HTERT RPE-1 (cell line): ENCODE measurements around the gene CLHC1.
"Not testable (repeated sequence)": the region's sequence is repeated elsewhere in the genome, so short reads cannot be mapped to it uniquely, and the experiment has no call there.

Experiments used
- in situ Hi-C: fragments of 300-500 bp; cut with MboI; formaldehyde crosslinking; loops from 4 replicates; pipeline ENCODE4 v1.14.3; 2020; ENCODE audit warnings: low sequenced_read_pairs

Gene CLHC1

DNA sequence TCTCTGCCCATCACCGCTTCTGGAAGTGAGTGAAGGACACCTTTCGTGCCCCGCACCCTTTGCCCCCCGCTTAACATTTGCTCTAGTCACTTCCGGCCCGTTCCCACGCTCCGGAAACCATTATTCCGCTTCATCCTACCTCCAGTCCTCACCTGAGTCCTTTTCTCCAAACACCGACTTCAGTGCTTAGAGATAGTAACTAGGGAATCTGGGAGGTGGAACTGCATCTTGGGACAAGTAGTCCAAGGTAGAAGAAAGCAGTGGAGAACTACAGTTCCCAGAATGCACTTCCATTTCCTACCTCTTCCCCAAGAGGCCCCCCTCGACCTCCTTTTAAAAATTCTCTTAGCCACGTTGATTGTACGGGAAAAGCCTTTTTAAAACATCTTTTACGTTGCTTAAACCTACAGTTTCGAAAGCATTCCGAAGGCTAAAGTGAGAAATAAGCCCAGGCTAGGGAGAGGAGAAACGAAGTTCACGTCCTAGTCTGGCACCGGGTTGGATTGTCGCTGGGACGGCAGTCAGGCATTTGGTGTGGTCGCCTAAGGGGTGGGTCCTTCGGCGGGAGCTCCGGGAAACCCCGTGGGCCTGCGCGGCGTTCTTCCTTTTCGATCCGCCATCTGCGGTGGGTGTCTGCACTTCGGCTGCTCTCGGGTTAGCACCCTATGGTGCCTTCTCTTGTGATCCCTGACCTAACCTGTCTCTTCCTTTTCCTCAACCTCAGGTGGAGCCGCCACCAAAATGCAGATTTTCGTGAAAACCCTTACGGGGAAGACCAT, at the start of gene CLHC1, which contains the start of gene RPS27A:
Gene CLHC1 (minus strand): TSS at position 210 of the 779 bp plus-strand sequence. CDS start 9,882 bp downstream, outside the sequence.
Gene RPS27A (plus strand): TSS at position 605 of the 779 bp plus-strand sequence. CDS start 137 bp downstream, at position 742.
- in situ Hi-C loops, result no loop called here

DNA sequence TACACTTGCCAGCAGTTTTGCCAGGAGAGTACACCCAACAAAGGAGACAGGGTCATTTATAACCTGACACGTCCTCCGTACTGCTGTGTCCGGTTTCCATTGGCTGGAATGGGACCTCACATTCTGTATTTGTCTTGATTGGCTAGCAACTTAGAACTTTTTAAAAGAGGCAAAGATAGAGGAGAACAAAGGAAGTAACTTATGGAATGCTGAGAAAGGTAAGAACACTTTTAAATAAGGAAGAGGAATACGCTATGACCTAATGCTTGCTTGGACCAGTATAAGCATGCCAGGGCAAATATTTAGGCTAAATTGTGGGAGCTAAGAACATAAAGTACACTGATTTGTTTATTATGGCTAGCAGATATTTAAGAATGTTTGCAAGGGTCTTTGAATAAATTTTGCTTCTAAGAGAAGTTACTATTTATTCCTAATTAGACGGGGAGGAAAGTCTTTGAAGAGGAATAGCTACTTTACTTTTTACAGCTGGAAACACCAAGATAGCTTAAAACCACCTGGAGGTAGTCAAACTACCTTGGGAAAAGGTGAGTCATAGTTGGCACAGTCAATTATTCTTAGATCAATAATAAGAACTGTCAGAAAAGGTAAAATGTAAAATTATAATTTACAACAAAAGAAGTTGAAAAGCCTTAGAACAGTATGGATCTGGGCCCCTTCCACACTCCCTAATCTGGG, 48.9 kb upstream of the CLHC1 start:
- in situ Hi-C loops, result not testable (repeated sequence)

DNA sequence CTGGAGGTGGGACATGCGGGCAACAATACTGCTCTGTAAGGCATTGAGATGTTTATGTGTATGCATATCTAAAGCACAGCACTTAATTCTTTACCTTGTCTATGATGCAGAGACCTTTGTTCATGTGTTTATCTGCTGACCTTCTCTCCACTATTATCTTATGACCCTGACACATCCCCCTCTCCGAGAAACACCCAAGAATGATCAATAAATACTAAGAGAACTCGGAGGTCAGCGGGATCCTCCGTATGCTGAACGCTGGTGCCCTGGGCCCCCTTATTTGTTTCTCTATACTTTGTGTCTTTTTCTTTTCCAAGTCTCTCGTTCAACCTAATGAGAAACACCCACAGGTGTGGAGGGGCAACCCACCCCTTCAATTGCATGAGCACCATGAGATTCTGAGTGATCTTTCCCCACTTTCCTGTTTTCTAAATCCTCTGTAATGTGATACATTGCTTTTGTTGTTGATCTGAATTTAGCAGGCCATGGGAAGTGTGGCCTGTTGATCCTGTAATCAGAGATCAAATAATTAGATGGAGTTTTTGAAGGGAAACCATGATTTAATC, 47.8 kb upstream of the CLHC1 start:
- in situ Hi-C loops, result not testable (repeated sequence)

DNA sequence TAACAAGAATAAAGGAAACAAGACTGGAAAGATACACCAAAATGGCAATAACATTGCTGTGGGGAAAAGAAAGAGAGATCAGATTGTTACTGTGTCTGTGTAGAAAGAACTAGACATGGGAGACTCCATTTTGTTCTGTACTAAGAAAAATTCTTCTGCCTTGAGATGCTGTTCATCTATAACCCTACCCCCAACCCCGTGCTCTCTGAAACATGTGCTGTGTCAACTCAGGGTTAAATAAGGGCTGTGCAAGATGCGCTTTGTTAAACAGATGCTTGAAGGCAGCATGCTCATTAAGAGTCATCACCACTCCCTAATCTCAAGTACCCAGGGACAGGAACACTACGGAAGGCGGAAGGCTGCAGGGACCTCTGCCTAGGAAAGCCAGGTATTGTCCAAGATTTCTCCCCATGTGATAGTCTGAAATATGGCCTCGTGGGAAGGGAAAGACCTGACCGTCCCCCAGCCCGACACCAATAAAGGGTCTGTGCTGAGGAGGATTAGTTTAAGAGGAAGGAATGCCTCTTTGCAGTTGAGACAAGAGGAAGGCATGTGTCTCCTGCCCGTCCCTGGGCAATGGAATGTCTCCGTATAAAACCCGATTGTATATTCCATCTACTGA, 47.2 kb upstream of the CLHC1 start:
- in situ Hi-C loops, result not testable (repeated sequence)

DNA sequence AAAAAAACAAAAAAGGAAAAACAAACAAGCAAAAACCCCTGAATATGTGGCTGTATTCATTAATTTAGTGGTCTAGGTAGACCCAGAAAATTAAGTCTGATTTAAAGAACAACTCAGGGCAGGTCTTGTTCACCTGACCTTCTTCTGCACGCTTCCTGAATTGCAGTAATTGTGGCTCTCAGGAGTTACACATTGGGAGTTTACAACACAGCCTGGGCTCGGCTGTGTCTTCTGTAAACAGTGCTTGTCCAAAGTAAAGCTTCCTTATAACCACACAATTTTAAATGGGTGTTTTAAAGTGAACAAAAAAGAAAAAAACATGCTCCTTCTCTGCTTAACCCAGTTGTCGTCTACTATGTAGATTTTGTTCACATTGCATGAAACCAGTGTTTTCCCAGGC, 45.2 kb upstream of the CLHC1 start:
- in situ Hi-C loops, result no loop called here

DNA sequence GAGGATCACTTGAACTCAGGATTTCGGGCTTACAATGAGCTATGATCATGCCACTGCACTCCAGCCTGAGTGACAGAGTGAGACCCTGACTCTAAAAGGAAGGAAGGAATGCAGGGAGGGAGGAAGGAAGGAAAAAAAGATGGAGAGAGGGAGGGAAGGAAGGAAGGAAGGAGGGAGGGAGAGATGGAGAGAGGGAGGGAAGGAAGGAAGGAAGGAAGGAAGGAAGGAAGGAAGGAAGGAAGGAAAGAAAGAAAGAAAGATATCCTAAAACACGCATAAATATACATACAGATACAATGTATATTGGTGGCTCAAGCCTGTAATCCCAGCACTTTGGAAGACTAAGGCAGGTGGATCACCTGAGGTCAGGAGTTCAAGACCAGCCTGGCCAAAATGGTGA, 42.3 kb upstream of the CLHC1 start:
- in situ Hi-C loops, result not testable (repeated sequence)

DNA sequence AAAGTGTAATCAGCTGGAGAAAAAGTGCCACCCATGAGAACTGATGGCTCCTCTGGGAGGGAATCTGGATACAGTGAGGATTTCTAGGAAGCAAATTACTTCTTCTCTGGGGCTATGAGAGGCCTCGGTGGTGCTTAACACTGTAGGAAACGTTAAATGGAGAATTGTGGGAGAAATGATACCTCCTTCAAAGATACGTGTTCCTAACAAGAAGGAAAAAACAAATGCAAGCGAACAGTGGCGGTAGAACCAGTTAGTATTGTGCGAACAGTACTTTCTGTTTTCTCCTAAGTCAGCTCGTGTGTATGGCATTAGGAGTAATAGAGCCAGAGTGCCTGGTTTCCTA, 37.5 kb upstream of the CLHC1 start:
- in situ Hi-C loops, result no loop called here

DNA sequence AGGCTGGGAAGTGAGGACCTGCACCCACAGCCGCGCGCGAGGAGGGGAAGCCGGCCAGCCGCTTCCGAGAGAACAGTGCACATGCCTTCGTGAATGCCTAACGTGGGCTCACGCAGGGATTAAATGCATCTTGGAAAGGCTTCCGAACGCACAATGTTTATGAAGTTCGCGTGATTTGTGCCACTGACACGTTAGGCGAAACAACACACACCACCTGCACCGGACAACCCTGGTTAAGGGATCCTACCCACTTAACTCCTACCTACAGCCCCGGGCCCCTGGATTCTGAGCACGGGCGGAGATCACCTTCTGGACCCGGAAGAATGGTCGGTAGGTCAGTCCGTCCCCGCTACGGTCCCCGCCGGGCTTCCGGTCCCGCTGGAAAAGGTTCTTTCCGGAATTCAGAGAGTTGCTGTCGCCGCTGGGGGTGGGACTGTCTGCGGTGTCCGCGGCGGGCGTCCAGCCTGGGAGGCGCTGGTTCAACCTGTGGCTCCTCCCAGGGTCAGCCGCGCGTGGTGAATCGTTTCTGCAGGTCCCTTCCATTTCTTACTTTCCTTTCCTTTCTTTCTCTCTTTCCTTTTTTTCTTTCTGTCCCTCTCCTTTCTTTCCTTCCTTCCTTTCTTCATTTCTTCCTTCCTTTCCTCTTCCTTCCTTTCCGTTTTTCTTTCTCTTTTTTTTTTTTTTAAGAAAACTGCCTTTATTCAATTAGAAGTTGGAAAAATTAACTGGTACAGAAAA, 37.0 kb upstream of the CLHC1 start, which contains the start of gene MTIF2:
Gene MTIF2 (minus strand): TSS at position 325 of the 738 bp plus-strand sequence. CDS start 5,373 bp downstream, outside the sequence.
- in situ Hi-C loops, result no loop called here

DNA sequence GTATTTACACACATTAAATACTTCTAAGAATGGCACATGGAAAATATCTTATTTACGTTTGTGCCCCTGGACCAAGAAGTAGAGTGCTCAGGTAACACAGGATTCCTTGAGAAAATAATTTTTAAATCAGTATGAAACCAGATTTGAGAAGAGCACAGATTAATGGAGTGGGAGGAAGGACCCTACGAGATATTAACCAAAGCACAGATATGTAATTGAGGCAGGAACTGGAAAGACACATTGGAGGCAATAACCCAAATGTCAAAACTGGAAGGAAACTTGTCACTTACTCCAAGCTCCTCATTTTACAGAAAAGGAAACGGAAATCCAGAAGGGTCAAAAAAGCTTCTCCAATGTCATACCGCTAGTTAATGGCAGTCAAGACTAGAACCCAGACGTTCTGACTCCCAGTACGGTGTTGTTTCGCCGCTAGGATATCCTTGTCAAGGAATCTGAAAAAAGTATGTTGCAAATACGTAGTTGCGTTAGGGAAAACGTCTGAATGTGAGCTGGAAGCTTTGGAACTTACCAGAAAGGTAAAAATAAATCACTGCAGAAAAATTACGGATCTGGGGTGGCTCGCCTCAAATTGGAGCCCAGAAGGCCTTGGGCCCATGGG, 36.3 kb upstream of the CLHC1 start:
- in situ Hi-C loops, result no loop called here

DNA sequence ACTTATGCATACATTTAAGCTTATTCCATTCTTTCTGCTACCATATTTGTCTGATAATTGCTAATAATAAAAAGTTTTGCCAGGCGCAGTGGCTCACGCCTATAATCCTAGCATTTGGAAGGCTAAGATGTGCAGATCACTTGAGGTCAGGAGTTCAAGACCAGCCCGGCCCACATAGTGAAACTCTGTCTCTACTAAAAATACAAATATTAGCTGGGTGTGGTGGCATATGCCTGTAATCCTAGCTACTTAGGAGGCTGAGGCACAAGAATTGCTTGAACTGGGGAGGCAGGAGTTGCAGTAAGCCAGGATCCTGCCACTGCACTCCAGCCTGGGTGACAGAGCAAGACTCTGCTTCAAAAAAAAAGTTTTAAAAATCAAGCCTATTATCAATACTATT, 27.5 kb upstream of the CLHC1 start:
- in situ Hi-C loops, result not testable (repeated sequence)

DNA sequence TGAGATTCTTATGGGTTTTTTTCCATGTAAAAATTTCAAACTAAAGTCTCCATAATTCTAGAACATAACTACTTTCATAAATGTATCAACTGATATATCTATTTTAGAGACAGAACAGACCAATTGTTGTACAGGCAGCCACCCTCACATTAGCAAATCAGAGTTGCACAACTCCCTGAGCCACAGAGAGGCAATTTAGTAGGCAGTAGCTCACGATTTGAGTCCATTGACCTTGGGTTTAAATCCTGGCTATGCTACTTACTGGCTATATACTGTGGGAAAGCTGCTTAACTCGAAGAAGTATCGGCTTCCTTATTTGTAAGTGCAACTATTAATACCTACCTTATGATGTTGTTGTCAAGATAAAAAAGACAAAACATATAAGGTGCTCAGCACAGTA, 20.7 kb upstream of the CLHC1 start:
- in situ Hi-C loops, result no loop called here

DNA sequence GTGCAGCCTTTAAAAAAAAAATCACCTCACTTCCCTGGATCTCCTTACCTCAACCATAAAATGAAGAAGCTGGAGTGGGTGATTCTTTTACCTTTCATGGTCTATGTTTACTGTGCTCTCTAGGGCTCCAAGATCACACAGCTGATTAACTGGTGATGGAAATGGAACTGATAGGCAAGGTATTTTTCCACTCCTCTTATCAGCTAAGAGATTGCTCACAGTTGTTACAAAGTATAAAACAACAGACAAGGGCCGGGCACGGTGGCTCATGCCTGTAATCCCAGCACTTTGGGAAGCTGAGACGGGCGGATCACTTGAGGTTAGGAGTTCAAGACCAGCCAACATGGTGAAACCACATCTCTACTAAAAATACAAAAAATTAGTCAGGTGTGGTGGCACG, 14.9 kb upstream of the CLHC1 start:
- in situ Hi-C loops, result no loop called here

DNA sequence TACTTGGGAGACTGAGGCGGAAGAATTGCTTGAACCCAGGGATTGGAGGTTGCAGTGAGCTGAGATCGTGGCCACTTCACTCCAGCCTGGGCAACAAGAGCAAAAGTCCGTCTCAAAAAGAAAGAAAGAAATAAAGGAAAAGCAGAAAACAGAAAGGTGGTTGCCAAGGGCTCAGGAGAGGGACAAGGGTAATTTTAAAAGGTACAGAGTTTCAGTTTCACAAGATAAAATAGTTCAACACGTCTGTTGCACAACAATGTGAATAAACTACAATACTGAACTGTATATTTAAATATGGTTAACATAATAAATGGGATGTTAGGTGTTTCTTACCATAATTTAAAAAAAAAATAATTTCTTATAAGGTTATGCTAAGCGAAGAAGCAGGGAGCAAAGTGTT, 13.3 kb upstream of the CLHC1 start:
- in situ Hi-C loops, result no loop called here

DNA sequence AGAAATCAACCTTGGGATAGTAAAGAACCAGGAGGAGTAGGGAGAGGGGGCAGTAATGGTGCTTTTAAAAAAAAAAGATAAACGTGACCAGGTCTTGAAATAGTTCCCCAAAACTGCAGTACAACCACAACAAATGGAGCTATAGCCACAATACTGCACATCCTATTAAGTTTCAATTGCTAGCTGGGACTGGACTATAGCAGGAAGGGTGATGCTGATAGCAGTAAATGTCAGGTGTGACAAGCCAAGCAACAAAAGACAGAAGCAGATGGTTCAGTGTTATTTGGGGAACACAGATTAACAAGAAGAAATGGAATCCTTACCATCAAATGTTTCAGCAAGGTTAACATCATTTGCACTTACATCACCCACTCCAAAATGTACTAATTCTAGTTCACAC, 10.5 kb upstream of the CLHC1 start:
- in situ Hi-C loops, result no loop called here

DNA sequence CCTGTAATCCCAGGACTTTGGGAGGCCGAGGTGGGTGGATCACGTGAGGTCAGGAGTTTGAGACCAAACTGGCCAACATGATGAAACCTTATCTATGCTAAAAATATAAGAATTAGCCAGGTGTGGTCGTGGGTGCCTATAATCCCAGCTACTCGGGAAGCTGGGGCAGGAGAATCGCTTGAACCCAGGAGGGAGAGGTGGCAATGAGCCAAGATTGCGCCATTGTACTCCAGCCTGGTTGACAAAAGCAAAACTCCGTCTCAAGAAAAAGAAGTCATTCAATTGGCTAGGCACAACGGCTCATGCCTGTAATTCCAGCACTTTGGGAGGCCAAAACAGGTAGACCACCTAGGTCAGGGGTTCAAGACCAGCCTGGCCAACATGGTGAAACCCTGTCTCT, 9.5 kb upstream of the CLHC1 start:
- in situ Hi-C loops, result not testable (repeated sequence)

DNA sequence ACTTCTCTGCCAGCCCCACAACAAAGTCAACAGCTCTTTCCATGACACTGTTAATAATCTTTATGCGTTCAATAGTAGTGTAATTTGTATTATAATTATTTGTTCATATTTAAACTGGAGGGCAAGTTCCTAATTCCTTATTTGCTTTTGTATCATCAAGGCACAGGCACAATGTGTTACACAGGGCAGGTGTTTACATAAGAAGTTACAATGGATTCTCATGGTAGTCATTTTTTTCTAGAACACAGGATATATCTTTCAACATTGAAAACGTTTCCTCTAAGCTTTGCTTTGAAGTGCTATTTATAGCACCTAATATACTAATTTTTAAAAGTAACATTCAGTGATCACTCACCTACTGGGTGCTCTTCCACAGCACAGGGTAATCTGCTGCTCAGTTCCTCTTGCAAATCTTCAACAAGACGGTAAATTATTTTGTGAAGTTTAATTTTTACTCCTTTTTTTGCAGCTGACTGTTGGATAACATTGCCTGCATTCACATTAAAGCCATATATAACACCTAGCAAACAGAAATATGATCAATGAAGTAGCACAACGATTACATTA, 7.6 kb upstream of the CLHC1 start:
- in situ Hi-C loops, result no loop called here

DNA sequence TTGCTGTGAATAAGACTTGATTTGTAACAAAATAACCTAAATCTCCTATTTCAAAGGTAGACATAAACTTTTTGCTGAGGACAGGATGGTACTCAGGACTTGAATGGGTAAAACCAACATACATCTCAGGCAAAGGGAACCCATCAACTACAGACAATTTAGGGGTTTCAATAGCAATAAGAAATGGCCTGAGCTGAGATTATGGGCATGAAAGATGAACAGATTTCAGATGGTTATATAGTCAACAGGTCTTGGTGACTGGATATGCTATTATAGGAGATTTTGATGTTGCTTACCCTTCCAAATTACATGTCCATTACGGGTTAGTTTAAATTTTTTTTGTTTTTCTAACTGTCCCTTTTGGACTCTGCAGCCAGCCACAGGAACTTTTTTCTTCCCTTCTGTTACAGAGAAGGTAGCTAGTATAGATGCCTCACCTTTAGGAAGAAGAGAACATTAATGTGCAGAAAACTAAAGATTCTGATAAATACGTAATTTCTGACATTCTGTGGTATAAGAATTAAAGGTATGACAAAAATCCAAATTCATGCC, 5.0 kb upstream of the CLHC1 start:
- in situ Hi-C loops, result no loop called here

DNA sequence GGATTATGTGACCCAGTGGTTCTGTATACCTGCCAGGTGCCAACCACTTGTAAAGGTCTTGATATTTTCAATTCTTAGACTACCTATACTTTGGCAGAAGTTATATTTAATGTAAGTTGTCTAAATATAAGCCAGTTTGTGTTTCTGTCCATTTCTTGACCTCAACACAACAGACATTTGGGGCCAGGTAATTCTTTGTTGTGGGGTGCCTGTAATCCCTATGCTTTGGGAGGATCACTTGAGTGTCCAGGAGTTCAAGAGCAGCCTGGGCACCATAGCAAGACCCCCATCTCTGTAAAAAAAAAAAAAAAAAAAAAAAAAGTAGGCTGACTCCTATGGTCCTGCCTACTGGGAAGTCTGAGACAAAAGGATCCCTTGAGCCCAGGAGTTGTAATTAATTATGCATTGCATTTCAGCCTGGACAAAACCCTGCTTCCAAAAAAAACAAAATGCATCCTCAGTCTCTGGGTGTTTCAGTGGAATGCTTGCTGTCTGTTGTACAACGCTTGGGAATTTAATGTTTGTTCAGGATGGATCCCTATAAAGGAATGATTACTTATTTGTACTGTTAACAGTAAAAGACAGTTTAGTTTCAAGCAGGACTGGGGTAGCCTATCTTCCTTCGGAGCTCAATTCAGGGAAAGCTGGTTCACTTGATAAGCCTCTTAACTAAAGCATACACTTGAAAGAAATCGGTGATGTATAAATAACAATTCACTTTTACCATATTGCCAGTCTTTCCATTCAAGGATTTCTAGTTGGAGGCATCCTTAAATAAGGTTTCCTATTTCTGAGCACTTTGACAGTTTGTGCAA, 3.8 kb upstream of the CLHC1 start:
- in situ Hi-C loops, result no loop called here

DNA sequence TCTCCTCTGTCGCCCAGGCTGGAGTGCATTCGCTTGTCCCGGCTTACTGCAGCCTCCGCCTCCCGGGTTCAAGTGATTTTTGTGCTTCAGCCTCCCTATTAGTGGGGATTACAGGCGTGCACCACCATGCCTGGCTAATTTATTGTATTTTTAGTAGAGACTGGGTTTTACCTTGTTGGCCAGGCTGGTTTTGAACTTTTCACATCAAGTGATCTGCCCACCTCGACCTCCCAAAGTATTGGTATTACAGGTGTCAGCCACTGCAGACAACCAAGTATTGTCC, 1.5 kb upstream of the CLHC1 start:
- in situ Hi-C loops, result no loop called here
